GM13977 (cell line): ENCODE results near the gene TMPRSS3.

Experiments used
- DNase-seq: peaks from one replicate; pipeline ENCODE4 v3.0.0; 2012; ENCODE audit warnings: low spot score
- in situ Hi-C: fragments of 300-500 bp; cut with MboI; formaldehyde crosslinking; loops from one replicate; pipeline ENCODE4 v1.12.0; 2022; ENCODE audit warnings: low sequenced_read_pairs, low pct_unique_long_range_greater_than_20kb, mixed read lengths, inconsistent platforms; ENCODE audit not compliant: unreplicated experiment
- TF ChIP-seq, protein P1 (sequence below): IDR thresholded peaks from 2 replicates; pipeline ENCODE4 v1.5.1; 2012; ENCODE audit warnings: mild to moderate bottlenecking, control low read depth; ENCODE audit not compliant: insufficient read depth; ENCODE audit errors: extremely low read depth, missing control alignments

The TMPRSS3 gene

DNA sequence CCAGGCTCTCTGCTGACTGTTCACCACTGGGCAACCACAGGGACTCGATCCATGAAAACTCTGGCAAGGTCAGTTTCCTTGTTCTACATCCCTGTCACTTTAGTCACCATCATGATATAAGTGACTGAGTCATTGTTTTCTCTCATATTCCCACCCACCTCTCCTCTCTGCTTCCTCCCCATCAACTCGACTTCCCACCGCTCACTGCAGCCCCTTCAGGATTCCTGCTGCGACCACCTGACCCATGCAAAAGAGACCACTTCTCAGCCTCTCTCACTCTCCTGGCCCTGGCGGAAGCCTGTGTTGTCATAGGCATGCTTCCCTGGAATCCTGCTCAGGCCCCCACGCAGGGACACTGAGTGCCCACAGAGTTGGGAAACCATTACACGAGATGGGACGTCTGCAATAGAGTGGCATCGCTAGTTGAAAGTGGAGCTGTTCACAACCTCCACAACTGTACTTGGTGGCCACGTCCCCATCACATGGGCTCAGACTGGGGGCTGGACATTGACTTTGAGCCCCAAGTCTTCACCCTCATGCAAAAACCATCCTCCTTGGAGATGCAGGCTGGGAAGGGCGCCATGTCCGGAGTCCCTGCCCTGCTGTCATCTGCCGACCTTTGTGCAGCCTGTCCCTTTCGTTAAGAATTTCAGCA, 43.3 kb downstream of the TMPRSS3 start:
- TF ChIP-seq, protein P1, sequence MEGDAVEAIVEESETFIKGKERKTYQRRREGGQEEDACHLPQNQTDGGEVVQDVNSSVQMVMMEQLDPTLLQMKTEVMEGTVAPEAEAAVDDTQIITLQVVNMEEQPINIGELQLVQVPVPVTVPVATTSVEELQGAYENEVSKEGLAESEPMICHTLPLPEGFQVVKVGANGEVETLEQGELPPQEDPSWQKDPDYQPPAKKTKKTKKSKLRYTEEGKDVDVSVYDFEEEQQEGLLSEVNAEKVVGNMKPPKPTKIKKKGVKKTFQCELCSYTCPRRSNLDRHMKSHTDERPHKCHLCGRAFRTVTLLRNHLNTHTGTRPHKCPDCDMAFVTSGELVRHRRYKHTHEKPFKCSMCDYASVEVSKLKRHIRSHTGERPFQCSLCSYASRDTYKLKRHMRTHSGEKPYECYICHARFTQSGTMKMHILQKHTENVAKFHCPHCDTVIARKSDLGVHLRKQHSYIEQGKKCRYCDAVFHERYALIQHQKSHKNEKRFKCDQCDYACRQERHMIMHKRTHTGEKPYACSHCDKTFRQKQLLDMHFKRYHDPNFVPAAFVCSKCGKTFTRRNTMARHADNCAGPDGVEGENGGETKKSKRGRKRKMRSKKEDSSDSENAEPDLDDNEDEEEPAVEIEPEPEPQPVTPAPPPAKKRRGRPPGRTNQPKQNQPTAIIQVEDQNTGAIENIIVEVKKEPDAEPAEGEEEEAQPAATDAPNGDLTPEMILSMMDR, result no peak
- in situ Hi-C loops, result no loop called here
- DNase-seq, result no peak

DNA sequence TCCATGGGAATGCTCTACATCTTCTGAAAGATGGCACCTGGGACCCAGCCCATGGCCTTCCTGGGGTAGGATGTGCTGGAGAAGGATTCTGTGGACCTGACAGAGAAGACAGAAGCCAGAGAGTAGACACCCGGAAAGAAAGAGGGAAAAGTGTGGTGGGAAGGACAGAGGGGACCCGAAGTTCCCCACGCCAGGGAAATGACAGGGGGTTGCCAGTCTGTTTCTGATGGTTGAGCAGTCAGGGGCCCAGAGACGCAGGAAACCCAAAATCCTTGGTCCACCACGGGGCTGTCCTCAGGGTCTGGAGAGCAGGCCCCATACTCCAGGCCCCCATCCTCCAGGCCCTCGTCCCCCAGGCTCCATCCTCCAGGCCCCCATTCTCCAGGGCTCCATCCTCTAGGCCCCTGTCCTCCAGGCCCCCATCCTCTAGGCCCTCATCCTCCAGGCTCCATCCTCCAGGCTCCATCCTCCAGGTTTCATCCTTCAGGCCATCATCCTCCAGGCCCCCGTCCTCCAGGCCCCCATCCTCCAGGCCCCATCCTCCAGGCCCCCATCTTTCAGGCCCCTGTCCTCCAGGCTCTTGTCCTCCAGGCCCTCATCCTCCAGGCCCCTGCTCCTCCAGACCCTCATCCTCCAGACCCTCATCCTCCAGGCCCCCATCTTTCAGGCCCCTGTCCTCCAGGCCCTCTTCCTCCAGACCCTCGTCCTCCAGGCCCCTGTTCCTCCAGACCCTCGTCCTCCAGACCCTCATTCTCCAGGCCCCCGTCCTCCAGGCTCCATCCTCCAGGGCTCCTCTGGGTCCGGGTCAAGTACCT, 44.0 kb downstream of the TMPRSS3 start:
- DNase-seq, result no peak
- TF ChIP-seq, protein P1, result no peak
- in situ Hi-C loops, result no loop called here

DNA sequence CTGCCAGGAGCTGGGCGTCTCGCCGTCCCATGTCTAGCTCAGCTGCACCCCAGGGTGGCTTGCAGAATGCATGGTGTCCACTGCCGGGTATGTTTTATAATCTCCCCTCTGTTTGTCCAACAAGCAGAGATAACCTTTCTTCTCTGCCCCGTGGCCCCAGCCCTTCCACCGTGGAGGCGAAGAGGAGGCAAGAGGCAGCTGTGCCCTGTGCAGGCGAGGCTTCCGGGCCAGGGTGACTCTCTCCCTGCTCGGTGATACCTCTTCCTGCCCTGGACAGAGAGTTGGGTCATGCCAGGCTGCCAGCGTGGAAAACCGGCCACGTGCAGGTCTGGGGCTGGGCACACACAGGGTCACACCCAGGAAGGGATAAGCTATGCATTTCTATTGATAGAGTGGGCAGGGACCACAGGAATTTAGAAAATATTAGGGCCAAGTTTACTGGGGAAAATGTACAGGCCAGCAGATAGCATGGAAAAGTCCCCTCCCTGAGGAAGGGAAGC, 44.9 kb downstream of the TMPRSS3 start, which contains the start of gene TFF2:
TSS of gene TFF2 (minus strand) at position 68 of the 500 bp plus-strand sequence. CDS start at position 31, 37 bp downstream.
- no peak for DNase-seq
- in situ Hi-C loops, result no loop called here
- TF ChIP-seq, protein P1, result no peak

DNA sequence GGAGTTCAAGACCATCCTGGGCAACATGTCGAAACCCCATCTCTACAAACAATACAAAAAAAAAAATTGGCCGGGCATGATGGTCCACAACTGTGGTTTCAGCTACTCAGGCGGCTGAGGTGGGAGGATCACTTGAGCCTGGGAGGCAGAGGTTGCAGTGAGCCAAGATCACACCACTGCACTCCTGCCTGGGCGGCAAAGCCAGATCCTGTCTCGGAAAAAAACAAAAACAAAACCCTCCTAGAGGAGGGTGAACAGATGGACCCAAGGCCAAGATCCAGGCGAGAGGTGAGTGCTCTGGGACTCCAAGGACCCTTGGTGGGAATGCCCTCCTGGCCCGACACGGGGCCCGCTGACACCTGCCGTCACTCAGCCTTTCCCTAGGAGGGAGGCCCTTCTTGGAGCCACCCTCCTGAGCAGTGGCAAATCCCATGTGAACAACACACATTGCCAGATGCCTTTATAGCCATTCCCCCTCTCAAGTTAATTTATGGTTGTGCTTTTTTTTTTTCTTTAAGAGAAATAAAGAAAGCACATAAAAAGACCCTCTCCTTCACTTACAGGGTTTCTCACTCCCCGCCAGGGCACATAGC, 45.4 kb downstream of the TMPRSS3 start:
- no peak for DNase-seq
- in situ Hi-C loops, result no loop called here
- TF ChIP-seq, protein P1, result no peak

DNA sequence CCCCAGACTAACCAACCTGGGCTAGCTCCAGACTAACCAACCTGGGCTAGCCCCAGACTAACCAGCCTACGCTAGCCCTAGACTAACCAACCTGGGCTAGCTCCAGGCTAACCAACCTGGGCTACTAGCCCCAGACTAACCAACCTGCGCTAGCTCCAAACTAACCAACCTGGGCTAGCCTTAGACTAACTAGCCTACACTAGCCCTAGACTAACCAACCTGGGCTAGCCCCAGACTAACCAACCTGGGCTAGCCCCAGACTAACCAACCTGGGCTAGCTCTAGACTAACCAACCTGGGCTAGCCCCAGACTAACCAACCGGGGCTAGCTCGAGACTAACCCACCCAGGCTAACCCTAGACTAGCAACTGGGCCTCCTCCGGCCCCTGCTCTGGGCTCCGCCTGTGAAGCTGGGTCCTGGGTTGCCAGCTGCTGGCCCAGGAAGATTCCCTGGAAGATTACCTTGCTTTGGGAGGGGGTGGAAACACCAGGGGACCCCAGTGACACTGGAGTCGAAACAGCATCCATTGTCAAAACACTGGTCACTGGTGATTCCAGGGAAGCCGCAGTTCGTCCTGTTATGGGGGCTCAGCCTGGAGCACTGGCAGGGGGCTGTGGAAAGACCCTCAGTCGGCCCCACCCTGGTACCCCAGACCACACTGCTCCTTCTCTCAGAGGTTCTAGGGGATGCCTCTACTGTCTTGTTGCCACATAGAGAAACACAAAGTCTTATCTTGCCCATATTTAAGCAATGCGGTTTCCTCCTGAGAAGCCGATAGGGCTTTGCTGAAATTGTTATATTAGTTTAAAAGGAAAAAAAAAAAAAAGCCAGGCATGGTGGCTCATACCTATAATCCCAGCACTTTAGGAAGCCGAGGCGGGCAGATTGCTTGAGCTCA, 46.2 kb downstream of the TMPRSS3 start:
- DNase-seq, result no peak
- in situ Hi-C loops, result loop anchor here (25.0 kb wide), 1 partner anchor 463 kb away; no protein-coding TSS in a partner anchor
- TF ChIP-seq, protein P1, result no peak

DNA sequence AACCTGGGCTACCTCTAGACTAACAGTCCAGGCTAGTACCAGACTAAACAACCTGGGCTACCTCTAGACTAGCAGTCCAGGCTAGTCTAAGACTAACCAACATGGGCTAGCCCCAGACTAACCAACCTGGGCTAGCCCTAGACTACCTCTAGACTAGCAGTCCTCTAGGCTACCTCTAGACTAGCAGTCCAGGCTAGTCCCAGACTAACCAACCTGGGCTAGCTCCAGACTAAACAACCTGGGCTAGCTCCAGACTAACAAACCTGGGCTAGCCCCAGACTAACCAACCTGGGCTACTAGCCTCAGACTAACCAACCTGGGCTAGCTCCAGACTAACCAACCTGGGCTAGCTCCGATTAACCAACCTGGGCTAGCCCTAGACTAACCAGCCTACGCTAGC, 47.1 kb downstream of the TMPRSS3 start:
- DNase-seq, result no peak
- in situ Hi-C loops, result loop anchor here (25.0 kb wide), 1 partner anchor 464 kb away; no protein-coding TSS in a partner anchor
- TF ChIP-seq, protein P1, result no peak
